Measurements from ENCODE around the gene TMEM255B. TPM values are rescaled to one million over a fixed set of nuclear protein-coding genes. Genes with fewer than 3 reads are reported as not detected.

TMEM255B gene
- total RNA-seq, 1 experiment from 2014 or later, result 7.0 TPM

- TF ChIP-seq CTCF (IDR thresholded peaks at IDR 0.05; ENCODE audit: unreplicated experiment), result no peak
- POLR2A ChIA-PET, result no interaction called here
- H3K27ac Mint-ChIP-seq (ENCODE audit: low read depth, unreplicated experiment), result no peak overlapping the region
- intact Hi-C loops (cut with micrococcal nuclease), result no loop called here
- H3K36me3 Mint-ChIP-seq (ENCODE audit: insufficient read depth, unreplicated experiment), result no peaks in the 10 kb centered on the region
- CTCF ChIA-PET, result no interaction called here
- H3K4me1 Mint-ChIP-seq (ENCODE audit: insufficient read depth, unreplicated experiment), result no peaks in the 10 kb centered on the region
- no peaks in the 10 kb centered on the region for H3K27me3 Mint-ChIP-seq (ENCODE audit: insufficient read depth, unreplicated experiment)
- no TSS peak for BruUV-seq (replicated peaks)
- no peak overlapping the region for H3K4me3 Mint-ChIP-seq (ENCODE audit: unreplicated experiment)
- DNase-seq (ENCODE audit: unreplicated experiment), result no peak
- H3K9me3 Mint-ChIP-seq (ENCODE audit: unreplicated experiment), result no peaks in the 10 kb centered on the region
Measured at GRCh38 chr13:113796211-113796963, 37.4 kb downstream of the TMEM255B start.

DNA sequence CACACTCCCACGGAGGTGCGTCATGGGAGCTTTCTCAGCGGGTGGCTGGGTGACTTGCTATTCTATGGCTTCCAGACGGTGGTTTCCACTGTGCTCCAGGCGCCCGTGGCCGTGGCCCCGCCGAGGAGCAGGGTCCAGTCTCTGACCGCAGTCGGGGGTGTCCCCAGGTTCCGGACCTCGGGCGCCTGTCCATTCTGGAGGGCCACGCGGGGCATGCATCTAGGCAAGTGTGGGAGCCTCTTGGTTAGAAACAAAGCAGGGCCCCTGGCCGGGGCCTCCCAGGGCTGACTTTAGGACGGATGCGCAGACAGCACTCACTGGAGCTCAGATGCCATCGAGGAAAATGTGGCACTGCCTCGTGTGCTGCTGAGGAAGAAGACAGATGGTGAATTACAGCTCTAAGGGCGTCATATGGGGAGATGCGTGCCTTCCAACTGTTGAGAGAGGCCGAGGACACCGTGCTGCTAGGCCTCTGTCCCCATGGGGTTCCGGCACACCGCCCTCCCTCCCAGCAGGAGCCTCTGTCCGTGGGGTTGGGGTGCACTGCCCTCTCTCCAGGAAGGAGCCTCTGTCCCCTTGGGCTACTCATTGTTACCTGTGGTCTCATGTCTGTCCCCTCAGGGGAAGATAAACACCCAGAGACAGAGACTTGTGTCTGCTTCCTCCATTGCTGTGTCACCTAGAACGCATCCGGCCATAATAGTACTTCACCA lies 38.1 kb downstream of the TMEM255B start:
- H3K27me3 Mint-ChIP-seq (ENCODE audit: insufficient read depth, unreplicated experiment), result no peaks in the 10 kb centered on the region
- no TSS peak for BruUV-seq (replicated peaks)
- no peak overlapping the region for H3K27ac Mint-ChIP-seq (ENCODE audit: low read depth, unreplicated experiment)
- no peaks in the 10 kb centered on the region for H3K36me3 Mint-ChIP-seq (ENCODE audit: insufficient read depth, unreplicated experiment)
- H3K4me1 Mint-ChIP-seq (ENCODE audit: insufficient read depth, unreplicated experiment), result no peaks in the 10 kb centered on the region
- intact Hi-C loops (cut with micrococcal nuclease), result no loop called here
- no peaks in the 10 kb centered on the region for H3K9me3 Mint-ChIP-seq (ENCODE audit: unreplicated experiment)
- ChIA-PET POLR2A (interaction anchor here (0.7 kb wide), 1 partner anchor 12 kb away, joined by 3 read pairs; no protein-coding TSS in a partner anchor), CTCF (no interaction called here)
- no peak for DNase-seq (ENCODE audit: unreplicated experiment)
- TF ChIP-seq CTCF (IDR thresholded peaks at IDR 0.05; ENCODE audit: unreplicated experiment), result no peak
- no peak overlapping the region for H3K4me3 Mint-ChIP-seq (ENCODE audit: unreplicated experiment)

GRCh38 chr13:113798200-113798811 lies 39.3 kb downstream of the TMEM255B start:
- intact Hi-C loops (cut with micrococcal nuclease), result no loop called here
- no peaks in the 10 kb centered on the region for H3K27me3 Mint-ChIP-seq (ENCODE audit: insufficient read depth, unreplicated experiment)
- H3K36me3 Mint-ChIP-seq (ENCODE audit: insufficient read depth, unreplicated experiment), result no peaks in the 10 kb centered on the region
- no peak overlapping the region for H3K4me3 Mint-ChIP-seq (ENCODE audit: unreplicated experiment)
- TF ChIP-seq CTCF (IDR thresholded peaks at IDR 0.05; ENCODE audit: unreplicated experiment), result no peak
- CTCF ChIA-PET, result no interaction called here
- no peaks in the 10 kb centered on the region for H3K9me3 Mint-ChIP-seq (ENCODE audit: unreplicated experiment)
- no peak overlapping the region for H3K27ac Mint-ChIP-seq (ENCODE audit: low read depth, unreplicated experiment)
- POLR2A ChIA-PET, result no interaction called here
- no peaks in the 10 kb centered on the region for H3K4me1 Mint-ChIP-seq (ENCODE audit: insufficient read depth, unreplicated experiment)
- no peak for DNase-seq (ENCODE audit: unreplicated experiment)
- BruUV-seq (replicated peaks), result no TSS peak

- POLR2A ChIA-PET, result no interaction called here
- Mint-ChIP-seq H3K9me3 (ENCODE audit: unreplicated experiment) (no peaks in the 10 kb centered on the region), H3K4me3 (ENCODE audit: unreplicated experiment) (no peak overlapping the region), H3K27ac (ENCODE audit: low read depth, unreplicated experiment) (no peak overlapping the region), H3K4me1 (ENCODE audit: insufficient read depth, unreplicated experiment) (no peaks in the 10 kb centered on the region), H3K27me3 (ENCODE audit: insufficient read depth, unreplicated experiment) (no peaks in the 10 kb centered on the region), H3K36me3 (ENCODE audit: insufficient read depth, unreplicated experiment) (no peaks in the 10 kb centered on the region)
- BruUV-seq (replicated peaks), result no TSS peak
- CTCF ChIA-PET, result no interaction called here
- no peak for TF ChIP-seq CTCF (IDR thresholded peaks at IDR 0.05; ENCODE audit: unreplicated experiment)
- intact Hi-C loops (cut with micrococcal nuclease), result no loop called here
- DNase-seq (ENCODE audit: unreplicated experiment), result no peak
Measured at GRCh38 chr13:113800576-113800926, 41.5 kb downstream of the TMEM255B start.

Data from MCF 10A (cell line).